MCF 10A (cell line): ENCODE data around the gene FAF1. TPM values are rescaled to one million over a fixed set of nuclear protein-coding genes. Genes with fewer than 3 reads are reported as not detected.
A peak's percentile ranks its signal among the peaks of the same experiment; 100 is the strongest.

Source experiments
- BruUV-seq: library from RNA; stranded (reverse); fragments of 400-500 nt; replicated peaks from 2 replicates; lab custom pipeline; 2021; lab: Mats Ljungman, UMichigan
- CTCF ChIA-PET: fragments of 300-600 bp; sonication (Branson Sonifier 250); formaldehyde crosslinking; extraction: SDS; loops from one replicate; lab custom pipeline; 2021; ENCODE audit warnings: antibody characterized with exemption, inconsistent platforms; lab: Yijun Ruan, JAX
- POLR2A ChIA-PET: fragments of 300-600, 350-650 bp; sonication (Branson Sonifier 250); formaldehyde crosslinking; extraction: SDS; loops from one replicate; lab custom pipeline; 2020; ENCODE audit warnings: antibody characterized with exemption, inconsistent platforms; lab: Yijun Ruan, JAX
- DNase-seq: peaks from one replicate; pipeline ENCODE4 v3.0.0-alpha.2; 2018; ENCODE audit not compliant: unreplicated experiment
- H3K27ac Mint-ChIP-seq: one replicate; pipeline ENCODE4 v1.8.0; 2022; ENCODE audit warnings: mild to moderate bottlenecking, low read depth, mixed read lengths; ENCODE audit not compliant: unreplicated experiment
- H3K27me3 Mint-ChIP-seq: one replicate; pipeline ENCODE4 v1.8.0; 2022; ENCODE audit warnings: mixed read lengths; ENCODE audit not compliant: insufficient read depth, unreplicated experiment
- H3K36me3 Mint-ChIP-seq: one replicate; pipeline ENCODE4 v1.8.0; 2022; ENCODE audit warnings: mild to moderate bottlenecking, moderate library complexity, mixed read lengths; ENCODE audit not compliant: insufficient read depth, unreplicated experiment
- H3K4me1 Mint-ChIP-seq: one replicate; pipeline ENCODE4 v1.8.0; 2022; ENCODE audit warnings: mixed read lengths; ENCODE audit not compliant: insufficient read depth, unreplicated experiment
- H3K4me3 Mint-ChIP-seq: one replicate; pipeline ENCODE4 v1.8.0; 2022; ENCODE audit warnings: mild to moderate bottlenecking, moderate library complexity, mixed read lengths; ENCODE audit not compliant: unreplicated experiment
- H3K9me3 Mint-ChIP-seq: one replicate; pipeline ENCODE4 v1.8.0; 2022; ENCODE audit warnings: mixed read lengths; ENCODE audit not compliant: unreplicated experiment
- intact Hi-C: fragments of 100-400 bp; cut with micrococcal nuclease; formaldehyde crosslinking; loops from 2 replicates; pipeline ENCODE4 v1.14.1; 2022
- total RNA-seq: library from RNA; stranded (reverse); gene quantifications from 2 replicates; pipeline ENCODE4 v1.2.3, GENCODE V29; 2022
- TF ChIP-seq, protein P1 (sequence below): fragments of 200-600 bp; IDR thresholded peaks from one replicate; pipeline ENCODE4 v1.8.0; 2022; ENCODE audit warnings: antibody characterized with exemption, mild to moderate bottlenecking; ENCODE audit not compliant: unreplicated experiment

Gene FAF1
- total RNA-seq, 1 experiment from 2014 or later = 93.2 TPM

DNA sequence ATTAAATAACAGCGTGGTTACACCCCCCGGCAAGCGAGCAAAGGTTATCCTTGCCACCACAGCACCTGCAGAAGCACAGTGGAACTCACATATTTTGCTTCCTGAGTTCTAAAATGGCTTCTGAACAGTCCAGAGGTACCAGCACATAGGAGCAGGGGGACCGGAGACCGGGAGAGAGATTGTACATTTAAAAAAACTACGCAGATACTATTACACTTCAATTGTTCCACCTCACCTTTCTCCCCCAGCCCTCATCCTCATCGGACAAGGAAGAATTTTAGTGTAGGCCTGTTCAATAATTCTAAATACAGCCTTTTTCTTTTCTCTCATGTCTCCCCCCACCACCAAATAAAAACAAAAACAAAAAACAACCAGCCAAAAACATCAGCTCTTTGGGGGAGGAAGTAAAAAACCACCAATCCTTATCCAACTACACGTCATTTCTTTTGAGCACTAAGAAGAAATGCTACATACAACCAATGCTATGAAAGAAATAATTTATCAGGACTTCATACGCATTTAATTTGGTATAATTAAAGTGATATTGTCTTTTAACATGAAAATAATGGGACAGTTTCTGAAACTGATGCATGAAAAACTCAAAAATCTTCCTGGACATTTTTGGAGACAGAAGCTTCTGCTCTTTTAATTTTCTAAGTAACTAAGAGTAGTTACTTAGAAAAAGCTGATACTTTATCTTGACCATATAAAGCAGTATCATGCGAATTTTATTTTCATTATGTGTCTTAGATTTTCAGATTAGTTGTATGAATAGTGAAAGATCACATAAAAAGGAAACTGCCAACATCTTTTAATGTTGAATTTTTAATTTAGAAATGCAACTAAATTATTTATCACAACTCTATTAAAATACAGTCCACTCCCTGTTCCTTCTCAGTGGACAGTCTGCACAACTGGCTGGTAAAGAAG lies 19.1 kb upstream of the FAF1 start:
- H3K4me3 Mint-ChIP-seq = peak overlapping the region; percentile 75
- DNase-seq = no peak

DNA sequence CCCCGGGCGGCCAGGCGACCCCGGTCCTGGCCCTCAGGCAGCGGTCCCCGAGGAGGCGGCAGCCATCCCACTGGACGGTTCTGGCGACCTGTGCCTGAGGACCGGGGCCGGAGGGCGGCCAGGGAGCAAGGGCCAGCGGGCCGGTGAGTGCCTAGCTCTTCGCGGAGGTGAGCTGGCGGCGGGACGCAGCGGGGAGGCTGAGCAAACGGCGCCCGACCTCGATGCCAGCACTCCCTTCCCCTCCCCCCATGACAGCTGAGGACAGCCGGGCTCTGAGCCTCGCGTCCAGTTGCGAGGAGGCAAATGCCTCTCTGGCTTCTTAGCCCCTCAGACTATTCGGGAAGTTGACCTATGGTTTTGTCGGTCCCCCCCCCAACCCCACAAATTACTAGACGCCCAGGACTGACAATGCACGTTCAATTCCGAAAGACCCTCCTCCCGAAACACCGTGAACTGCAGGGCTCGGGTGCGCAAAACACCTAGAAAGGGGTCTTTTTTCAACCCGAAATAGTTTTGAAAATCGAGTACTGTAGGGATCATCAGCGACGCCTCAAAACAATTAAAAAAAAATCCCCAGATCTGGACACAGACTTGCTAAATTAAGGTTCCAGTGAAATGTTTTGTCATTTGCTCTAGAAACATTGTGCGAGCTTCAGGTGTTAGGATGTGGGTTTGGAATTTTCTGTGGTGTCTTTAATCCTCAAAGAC lies 18.2 kb upstream of the FAF1 start:
- peak; percentile 73 for DNase-seq
- intact Hi-C loops = no loop called here
- BruUV-seq = no TSS peak
- Mint-ChIP-seq H3K27ac (peak overlapping the region; percentile 71), H3K27me3 (no peaks in the 10 kb centered on the region), H3K4me3 (peak overlapping the region; percentile 75), H3K9me3 (no peaks in the 10 kb centered on the region), H3K4me1 (peaks cover 12% of the 10 kb centered on the region), H3K36me3 (peaks cover 7% of the 10 kb centered on the region)
- CTCF ChIA-PET = interaction anchor here (0.9 to 2.9 kb wide), 5 partner anchors 8 to 213 kb away, joined by 4 to 14 read pairs (median 6); partner anchors contain the start of gene CDKN2C
- TF ChIP-seq, protein P1, sequence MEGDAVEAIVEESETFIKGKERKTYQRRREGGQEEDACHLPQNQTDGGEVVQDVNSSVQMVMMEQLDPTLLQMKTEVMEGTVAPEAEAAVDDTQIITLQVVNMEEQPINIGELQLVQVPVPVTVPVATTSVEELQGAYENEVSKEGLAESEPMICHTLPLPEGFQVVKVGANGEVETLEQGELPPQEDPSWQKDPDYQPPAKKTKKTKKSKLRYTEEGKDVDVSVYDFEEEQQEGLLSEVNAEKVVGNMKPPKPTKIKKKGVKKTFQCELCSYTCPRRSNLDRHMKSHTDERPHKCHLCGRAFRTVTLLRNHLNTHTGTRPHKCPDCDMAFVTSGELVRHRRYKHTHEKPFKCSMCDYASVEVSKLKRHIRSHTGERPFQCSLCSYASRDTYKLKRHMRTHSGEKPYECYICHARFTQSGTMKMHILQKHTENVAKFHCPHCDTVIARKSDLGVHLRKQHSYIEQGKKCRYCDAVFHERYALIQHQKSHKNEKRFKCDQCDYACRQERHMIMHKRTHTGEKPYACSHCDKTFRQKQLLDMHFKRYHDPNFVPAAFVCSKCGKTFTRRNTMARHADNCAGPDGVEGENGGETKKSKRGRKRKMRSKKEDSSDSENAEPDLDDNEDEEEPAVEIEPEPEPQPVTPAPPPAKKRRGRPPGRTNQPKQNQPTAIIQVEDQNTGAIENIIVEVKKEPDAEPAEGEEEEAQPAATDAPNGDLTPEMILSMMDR = no peak
- POLR2A ChIA-PET = interaction anchor here (0.5 to 7.2 kb wide), 11 partner anchors 9 to 538 kb away, joined by 3 to 115 read pairs (median 3); partner anchors contain the start of genes CDKN2C and FAF1

More for the DNA sequence above, 19.1 kb upstream of the FAF1 start:
- CTCF ChIA-PET = interaction anchor here (0.9 to 2.9 kb wide), 5 partner anchors 9 to 212 kb away, joined by 4 to 10 read pairs (median 6); partner anchors contain the start of gene CDKN2C
- Mint-ChIP-seq H3K27me3 (no peaks in the 10 kb centered on the region), H3K9me3 (no peaks in the 10 kb centered on the region), H3K36me3 (peaks cover 7% of the 10 kb centered on the region), H3K27ac (peak overlapping the region; percentile 71), H3K4me1 (peaks cover 6% of the 10 kb centered on the region)
- POLR2A ChIA-PET = interaction anchor here (0.5 to 7.2 kb wide), 9 partner anchors 10 to 257 kb away, joined by 3 to 115 read pairs (median 3); partner anchors contain the start of genes CDKN2C and FAF1
- BruUV-seq = TSS peak; percentile 27
- TF ChIP-seq, protein P1 = no peak
- intact Hi-C loops = no loop called here

DNA sequence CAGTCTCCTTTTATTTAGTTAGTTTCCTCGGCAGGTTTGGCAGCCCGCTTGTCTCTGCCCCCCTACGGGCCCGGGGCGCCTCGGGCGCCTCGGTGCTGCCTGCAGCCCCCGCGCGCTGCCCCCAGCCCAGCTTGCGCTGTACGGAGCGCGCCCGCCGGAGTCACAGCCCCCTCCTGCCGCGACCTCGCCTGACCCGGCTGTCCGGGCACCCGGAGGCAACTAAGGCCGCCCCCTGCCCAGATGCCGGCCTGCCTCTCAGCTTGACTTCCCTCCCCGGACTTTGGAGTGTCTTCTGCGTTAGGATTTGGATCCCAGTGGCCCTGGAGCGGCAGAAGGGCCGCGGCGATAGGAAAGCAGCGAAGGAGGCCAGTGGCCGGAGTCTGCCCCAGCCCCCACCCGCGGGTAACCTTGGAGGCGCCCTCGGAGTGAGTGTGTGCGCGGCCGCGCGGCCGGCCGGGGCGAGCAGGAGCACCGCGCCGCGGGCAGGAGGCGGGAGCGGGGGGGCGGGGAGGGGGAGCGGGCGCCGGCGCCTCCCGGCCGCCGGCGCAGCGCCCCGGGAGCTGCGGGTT lies 17.6 kb upstream of the FAF1 start:
- BruUV-seq = no TSS peak
- Mint-ChIP-seq H3K27ac (peak overlapping the region; percentile 71), H3K9me3 (no peaks in the 10 kb centered on the region), H3K27me3 (no peaks in the 10 kb centered on the region), H3K4me3 (peak overlapping the region; percentile 75), H3K4me1 (peaks cover 12% of the 10 kb centered on the region), H3K36me3 (peaks cover 7% of the 10 kb centered on the region)
- CTCF ChIA-PET = interaction anchor here (1.1 to 2.9 kb wide), 5 partner anchors 7 to 213 kb away, joined by 4 to 14 read pairs (median 10); partner anchors contain the start of genes CDKN2C and FAF1
- TF ChIP-seq, protein P1 = no peak
- intact Hi-C loops = no loop called here
- POLR2A ChIA-PET = interaction anchor here (0.6 to 7.2 kb wide), 7 partner anchors 8 to 539 kb away, joined by 3 to 115 read pairs (median 4); partner anchors contain the start of genes CDKN2C and FAF1
- DNase-seq = peak; percentile 57
